Hematopoietic multipotent progenitor cell treated with erythropoietin and hydrocortisone succinate and interleukin-3 and kit ligand, for 17 days (in vitro differentiated cells): Measurements from ENCODE around the gene AKR1C8.
"Not testable (repeated sequence)": the region's sequence is repeated elsewhere in the genome, so short reads cannot be mapped to it uniquely, and the experiment has no call there.

Experiments used
- DNase-seq: peaks from one replicate; pipeline ENCODE4 v3.0.0-alpha.2; 2015; ENCODE audit warnings: low spot score

The AKR1C8 gene

DNA sequence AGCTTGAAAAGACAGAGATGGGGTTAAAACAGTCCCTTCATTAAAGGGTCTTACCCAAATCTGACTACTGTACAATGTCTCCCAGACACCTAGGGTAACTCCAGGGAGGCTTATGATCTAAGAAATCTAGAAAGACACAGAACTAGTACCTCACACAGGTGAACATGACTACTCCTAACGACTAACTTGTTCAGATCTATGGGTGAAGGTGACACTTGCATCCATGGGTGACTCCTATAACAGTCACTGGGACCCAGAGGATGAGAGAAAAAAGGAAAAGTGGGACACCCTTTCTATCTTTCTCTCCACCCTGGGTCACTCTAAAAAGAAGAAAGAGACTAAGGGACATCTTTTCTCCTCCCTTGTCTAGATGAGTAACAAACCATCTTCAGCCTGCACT, 19.2 kb downstream of the AKR1C8 start:
- DNase-seq, result no peak

DNA sequence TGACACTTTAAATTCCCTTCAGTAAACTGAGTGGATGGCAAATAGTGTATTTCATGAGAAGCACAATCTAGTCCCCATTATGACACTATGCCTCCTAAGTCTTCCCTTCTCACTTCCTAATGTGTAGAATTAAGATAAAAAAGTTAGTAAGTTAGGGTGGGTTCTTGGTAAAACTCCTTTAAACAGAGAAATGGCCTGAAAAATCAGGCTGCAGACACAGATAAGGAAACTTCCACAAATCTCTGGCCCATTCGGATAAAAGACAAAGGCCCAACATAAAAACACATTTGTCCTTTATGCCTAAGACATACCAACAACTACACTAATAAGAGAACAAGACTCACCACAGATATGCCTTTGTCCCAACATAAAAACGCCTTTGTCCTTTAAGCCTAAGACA, 21.5 kb downstream of the AKR1C8 start:
- no peak for DNase-seq

DNA sequence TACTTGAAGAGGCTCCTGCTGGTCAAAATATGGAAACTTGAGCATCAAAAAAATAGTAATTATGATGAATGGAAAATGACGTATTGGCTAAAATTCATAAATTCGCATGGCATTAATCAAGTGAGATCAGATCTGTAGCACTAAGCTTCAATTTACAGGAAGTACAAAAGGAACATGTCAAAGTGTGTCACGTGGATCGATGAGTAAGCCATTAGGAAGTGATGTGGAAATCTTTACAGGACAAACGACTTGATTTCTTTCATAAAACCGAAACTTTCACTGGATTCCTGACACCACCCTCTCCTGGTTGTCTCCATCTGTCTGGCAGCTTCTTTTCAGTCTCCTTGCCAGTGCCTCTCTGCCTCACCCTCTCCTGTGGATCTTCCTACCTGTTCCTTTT, 25.8 kb downstream of the AKR1C8 start:
- DNase-seq, result no peak

DNA sequence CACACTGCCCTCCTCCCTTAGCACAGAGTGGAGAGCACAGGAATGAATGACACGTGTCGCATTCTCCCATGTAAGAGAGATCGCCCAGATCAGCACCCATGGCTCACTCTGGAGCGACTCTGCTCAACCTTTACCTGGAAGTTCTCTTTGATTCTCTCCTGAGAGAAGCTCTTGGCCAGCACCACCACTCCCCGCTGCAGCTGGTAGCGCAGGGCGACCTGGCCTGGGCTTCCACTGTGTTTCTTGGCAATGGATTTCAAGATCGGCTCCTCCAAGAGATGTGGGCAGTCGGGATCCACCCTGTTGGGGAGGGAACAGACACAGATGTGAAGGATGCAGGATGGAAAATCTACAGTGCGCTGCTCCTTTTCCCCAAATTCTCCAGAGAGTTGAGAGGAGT, 27.4 kb downstream of the AKR1C8 start:
- no peak for DNase-seq

DNA sequence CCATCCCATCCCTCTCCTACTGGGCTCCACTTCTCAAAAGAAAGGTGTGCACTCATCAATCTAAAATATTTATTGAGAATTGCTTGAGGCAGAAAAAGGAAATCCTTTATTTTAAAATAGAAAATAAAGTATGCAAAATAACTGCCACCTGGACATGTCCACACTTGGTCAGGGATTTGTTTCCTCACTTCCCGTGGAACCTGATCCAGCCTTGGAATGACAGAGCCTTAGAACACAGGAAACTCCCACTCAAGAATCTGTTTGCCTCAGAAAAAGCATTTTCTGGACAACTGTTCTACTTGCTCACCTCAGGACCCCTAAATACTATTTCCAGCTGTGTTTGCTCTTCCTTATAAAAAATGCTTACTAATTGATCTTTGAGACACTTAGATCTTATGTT, 29.0 kb downstream of the AKR1C8 start:
- DNase-seq, result no peak

DNA sequence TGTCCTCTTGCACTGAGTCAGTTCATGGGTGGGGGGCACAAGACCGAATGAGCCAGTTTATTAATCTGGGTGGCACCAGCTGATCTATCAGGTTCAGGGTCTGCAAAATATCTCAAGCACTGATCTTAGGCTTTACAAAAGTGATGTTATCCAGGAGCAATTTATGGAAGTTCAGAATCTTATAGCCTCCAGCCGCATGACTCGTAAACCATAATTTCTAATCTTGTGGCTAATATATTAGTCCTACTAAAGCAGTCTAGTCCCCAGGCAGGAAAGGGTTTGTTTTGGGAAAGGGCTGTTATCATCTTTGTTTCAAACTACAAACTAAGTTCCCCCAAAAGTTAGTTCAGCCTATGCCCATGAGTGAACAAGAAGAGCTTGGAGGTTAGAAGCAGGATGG, 33.9 kb downstream of the AKR1C8 start:
- no peak for DNase-seq

DNA sequence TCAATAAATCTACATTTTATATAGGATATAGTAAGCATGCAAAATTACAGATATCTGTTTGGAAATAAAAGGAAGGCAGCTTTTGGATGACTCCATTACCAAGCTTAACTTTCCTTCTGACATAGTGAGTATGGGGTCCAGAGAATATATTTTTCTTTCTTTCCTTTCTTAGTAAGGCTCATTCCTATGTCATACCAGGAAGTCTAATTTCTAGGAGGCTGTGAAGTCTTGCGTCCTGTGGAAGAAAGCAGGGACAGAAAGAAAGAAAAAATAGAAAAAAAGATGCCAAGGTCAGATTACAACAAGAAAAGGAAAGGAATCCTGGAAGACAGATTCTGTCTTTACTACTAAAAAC, 36.3 kb downstream of the AKR1C8 start:
- DNase-seq, result no peak

DNA sequence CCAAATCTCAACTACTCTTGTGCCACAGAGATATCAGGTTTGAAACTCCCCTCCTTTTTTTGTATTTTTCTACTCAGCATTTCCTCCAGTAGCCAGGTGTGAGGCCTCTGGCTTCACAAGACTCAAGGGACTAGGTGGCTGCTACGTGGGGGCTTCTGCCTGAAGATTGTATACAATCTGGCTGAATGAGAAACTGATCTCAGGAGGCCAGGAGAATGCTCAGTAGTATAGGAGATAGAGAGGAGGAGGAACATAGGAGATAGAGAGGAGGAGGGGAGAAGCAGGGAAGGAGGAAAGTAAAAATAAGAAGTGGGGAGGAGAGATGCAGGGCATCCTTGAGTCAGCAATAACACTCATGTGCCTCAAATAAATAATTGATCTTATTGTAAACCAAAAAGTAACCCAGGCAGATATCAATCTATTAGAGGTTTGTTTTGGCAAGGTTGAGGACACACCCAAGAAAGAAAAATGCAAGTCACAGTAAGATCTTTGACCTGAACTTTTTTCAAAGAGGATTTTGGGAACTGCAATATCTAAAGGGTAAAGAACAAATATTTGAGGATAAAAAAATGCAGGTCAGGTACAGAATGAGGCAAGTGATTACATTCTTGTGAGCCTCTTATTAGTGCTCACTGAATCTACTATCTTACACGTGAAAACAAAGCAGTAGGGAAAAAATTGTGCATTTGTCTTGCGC, 36.8 kb downstream of the AKR1C8 start:
- no peak for DNase-seq

DNA sequence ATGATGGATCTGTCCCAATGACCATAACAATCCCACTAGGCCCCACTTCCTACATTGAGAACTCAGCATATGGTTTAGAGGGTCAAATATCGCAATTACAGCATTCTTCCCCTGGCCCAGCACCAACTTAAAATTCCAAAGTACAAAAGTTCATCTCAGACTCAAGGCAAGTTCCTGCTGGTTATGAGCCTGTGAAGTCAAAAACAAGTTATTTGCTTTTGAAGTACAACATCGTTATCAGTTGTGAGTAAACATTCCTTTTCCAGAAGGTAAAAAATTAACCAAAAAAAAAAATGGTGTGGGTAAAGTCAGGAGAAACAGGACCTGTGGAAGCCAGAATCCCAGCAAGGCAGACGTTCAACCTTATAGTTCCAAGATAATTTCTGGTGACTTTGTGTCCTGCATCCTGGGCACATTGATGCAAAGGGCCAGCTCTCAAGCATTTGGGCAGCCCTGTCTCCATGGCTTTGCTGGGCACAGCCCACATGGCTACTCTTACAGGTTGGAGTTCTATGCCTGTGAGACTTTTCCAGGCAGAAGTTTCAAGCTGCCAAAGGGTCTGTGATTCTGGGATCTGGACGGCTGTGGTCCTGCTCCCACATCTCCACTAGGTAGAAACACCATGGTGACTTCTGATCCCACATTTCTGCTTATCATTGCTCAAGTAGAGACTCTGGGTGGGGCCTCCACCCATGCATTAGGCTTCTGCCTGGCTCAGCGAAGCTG, 37.5 kb downstream of the AKR1C8 start:
- DNase-seq, result no peak

DNA sequence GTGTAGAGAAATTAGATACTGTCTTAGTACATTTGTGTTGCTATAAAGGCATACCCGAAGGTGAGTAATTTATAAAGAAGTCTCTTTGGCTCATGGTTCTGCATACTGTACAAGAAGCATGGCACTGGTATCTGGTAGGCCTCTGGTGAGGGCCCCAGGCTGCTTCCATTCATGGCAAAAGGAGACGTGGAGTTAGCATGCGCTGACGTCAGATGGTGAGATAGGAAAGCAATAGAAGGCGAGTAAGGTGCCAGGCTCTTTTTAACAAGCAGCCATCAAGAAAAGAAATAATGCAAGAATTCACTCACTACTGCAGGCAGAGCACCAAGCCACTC, 38.1 kb downstream of the AKR1C8 start:
- DNase-seq, result no peak

DNA sequence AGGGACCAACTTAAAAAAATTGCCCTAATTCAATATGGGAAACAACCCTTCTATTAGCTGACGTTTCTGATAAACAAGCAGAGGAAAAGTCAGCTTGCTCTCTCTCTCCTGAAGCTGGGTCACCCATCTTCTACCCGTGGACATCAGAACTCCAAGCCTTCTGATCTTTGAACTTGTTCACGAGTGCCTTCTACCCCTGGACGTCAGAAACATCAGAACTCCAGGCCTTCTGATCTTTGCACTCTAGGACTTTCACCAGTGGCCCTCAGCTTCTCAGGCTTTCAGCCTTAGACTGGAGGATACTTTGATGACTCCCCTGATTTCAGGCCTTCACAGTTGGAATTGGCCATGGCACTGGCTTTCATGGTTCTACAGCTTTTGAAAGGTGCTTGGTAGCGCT, 41.8 kb downstream of the AKR1C8 start:
- DNase-seq, result no peak

DNA sequence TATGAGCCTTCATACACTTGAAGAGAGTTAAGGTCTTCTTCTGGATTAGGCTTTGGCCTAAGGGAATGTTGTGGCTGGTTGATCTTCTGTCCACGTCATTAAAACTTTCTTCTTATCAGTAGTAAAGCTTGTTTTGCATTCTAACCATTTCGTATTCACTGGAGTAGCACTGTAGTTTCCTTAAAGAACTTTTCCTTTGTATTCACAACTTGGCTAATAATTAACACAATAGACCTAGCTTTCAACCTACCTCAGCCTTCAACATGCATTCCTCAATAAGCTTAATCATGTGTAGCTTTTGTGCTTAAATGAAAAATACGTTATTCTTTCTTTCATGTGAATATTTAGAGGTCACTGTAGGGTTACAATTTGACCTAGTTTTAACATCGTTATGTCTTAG, 42.8 kb downstream of the AKR1C8 start:
- no peak for DNase-seq

DNA sequence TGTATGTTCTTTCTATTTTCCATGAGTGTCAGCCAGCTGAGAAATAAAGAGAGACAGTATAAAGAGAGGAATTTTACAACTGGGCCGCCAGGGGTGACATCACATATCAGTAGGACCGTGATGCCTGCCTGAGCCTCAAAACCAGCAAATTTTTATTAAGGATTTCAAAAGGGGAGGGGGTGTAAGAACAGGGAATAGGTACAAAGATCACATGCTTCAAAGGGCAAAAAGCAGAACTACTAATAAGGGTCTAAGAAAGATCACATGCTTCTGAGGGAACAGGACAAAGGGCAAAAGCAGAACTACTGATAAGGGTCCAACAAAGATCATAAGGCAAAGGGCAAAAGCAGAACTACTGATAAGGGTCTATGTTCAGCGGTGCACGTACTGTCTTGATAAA, 47.3 kb downstream of the AKR1C8 start:
- DNase-seq, result not testable (repeated sequence)

DNA sequence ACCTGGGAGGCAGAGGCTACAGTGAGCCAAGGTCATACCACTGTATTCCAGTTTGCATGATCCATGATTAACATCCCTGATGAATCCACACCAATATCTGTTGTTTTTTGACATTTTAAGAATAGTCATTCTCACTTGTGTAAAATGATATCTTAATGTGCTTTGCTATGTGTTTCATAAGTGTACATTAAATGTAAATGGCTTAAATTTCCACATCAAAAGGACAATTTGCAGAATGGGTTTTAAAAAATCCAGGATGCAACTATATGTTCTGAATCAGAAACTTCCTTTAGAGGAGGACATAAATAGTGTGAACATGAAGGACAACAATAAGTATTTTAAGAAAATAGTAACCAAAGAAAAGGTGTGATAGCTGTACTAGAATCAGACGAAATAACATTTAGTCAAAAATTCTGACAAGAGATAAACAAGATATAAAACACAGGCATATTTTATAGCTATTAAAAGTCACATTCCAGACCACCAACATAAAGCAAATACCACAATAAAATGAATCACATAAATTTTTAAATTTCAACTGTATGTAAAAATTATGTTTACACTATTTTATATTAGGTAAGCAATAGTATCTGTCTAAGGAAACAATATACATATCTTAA, 48.4 kb downstream of the AKR1C8 start:
- DNase-seq, result no peak

DNA sequence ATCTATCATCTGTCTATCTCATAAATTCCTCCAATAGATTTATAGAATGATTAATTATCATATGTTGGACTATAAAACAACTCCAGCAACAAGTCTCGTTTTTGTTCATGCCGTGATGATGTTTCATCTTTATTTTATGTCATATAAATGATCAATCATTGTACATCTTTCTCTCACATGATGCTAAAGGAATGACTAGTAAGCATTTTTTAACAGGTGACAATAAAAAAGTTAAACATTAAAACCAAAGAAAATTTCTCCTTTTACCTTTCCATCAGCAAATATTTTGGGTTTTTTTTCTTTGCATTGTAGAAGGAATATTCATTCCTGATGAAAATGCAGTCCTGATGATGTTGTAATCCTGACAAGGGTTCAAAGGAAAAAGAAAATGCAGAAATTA, 49.4 kb downstream of the AKR1C8 start:
- DNase-seq, result no peak

DNA sequence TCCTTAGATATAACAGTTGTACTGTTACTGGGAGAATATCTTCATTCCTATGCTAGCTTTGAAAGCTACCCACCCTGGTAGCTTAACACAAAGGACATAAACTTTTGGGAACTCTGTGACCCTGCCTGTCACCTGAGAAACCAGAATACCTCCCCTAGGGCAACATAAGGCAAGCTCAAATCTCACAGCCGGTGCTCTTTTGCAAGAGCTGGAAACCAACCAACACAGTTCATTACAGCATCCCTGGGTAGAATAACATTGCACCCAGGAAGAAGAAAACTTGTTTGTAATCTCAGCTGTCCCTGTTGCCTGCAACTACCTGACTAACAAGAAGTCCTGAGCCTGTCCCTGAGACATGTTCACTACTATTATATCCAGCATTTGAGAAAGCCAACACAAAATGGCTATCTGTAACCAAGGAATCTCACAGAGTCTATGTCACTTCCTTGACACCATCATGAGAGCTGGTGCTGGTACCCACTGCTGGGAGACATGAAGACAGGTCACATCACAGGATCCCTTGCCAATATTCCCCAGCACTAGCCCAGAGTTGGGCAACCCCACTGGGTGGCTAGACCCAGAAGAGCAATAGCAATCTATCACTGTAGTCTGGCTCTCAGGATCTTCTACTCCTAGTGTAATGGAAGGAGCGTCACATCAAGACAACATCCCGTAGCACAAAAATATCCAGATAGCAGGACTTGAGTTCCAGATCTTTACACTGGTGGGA, 59.5 kb downstream of the AKR1C8 start:
- no peak for DNase-seq

DNA sequence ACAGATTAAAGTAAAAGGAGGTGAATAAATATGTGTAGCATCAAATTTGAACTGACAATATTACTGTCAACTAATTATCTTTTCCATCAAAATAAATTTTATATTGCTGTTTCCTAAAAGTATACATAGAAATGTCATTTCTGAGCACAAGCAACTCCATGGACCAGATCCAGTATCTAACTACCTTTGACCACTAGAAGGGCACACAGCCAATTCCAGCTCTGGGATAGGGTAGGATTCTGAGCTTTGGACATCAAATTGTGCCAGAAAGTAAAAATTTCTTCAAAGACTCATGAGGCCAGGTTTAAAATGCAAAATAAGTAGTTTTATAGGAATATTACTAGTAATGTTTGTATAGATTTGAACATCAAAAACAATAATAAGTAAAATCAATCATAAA, 61.1 kb downstream of the AKR1C8 start:
- DNase-seq, result no peak

DNA sequence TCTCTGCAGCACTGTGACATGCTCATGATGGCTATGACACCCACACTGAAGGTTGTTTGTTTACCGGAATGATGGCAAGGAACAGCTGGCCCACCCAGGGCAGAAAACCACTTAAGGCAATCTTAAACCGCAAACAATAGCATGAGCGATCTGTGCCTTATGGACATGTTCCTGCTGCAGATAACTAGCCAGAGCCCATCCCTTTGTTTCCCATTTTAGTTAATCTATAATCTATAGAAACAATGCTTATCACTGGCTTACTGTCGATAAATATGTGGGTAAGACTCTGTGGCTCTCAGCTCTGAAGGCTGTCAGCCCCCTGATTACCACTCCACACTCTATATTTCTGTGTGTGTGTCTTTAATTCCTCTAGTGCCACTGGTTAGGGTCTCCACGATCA, 65.0 kb downstream of the AKR1C8 start:
- not testable (repeated sequence) for DNase-seq

DNA sequence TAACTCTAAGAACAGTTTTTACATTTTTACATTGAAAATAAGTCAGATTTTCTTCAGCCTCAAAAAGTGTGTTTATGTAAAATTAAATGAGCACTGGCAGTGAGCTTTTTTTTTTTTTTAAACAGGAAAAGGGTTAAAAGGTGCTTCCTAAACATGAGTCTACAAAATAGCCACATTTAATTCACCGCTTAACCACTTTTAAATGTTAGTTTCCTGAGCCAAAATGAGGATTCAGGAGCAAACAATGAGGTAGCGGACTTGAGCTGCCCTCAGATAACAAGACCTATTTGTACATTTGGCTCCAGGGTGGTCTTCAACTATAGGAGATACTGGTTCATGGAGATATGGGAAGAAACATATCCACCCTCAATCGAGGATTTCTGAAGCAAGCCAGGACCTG, 67.9 kb downstream of the AKR1C8 start:
- no peak for DNase-seq

DNA sequence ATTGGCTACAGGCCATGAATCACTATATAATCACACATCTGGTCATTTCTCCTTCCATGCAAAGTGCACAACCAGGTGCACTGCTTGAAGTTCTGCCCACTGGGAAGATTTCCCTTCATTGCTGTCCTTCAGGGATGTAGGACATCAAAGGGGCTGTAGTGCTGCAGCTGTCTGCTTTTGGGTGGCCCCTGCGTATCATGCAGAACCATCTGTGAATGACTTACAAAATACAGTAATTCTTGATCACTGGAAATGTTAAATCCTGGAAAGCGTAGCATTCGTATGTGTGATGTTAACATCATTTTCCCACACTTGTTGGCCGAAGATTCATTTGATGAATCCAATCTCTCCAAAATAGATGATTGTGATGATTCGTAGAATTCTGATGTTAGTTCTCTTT, 68.3 kb downstream of the AKR1C8 start:
- no peak for DNase-seq

DNA sequence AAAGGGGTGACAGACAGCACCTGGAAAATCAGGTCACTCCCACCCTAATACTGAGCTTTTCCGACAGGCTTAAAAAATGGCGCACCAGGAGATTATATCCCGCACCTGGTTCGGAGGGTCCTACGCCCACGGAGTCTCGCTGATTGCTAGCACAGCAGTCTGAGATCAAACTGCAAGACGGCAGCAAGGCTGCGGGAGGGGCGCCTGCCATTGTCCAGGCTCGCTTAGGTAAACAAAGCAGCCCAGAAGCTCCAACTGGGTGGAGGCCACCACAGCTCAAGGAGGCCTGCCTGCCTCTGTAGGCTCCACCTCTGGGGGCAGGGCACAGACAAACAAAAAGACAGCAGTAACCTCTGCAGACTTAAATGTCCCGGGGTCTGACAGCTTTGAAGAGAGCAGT, 75.1 kb downstream of the AKR1C8 start:
- not testable (repeated sequence) for DNase-seq

DNA sequence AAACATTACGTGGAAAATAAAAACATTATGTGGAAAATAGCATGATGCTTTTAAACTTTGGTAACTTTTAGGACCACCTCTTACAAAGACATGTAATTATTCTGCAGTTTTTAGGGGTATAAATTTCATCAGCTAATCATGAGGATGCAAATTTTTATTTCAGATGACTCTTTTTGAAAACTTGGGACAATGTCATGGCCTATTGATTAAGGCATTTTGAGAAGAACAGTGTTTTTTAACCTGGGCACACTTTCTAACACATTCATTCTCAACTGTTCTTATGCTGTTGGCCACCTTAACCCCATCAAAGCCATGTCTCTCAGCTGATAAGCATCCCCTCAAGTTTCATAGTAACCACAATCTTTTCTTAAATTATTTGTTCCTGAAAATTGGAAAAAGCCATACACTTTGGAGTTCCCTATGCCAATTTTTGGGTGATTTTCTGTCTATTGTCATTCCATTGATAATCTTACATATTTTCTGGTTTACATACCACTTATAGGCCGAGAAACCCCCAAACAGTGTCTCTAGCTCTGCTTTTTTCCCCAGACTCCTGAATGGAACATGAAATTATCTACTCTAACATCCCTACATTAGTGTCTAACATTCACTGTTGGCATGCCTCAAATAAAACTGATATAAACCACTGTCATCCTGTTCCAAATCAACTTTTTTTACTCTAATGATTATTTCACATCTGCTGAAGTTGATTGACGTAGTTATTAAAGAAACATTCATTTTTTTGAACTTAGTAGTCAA, 76.1 kb downstream of the AKR1C8 start:
- DNase-seq, result no peak
